RPMI8226 (cell line): ENCODE measurements around the gene SCPEP1.
"Not testable (repeated sequence)": the region's sequence is repeated elsewhere in the genome, so short reads cannot be mapped to it uniquely, and the experiment has no call there.

Source experiments
- DNase-seq: peaks from one replicate; pipeline ENCODE4 v3.0.0-alpha.2; 2015

The SCPEP1 gene

GRCh38 chr17:56966338-56966737, 11.6 kb upstream of the SCPEP1 start:
- no peak for DNase-seq

- DNase-seq, result no peak
Observed at GRCh38 chr17:56970974-56971373, 7.0 kb upstream of the SCPEP1 start.

GRCh38 chr17:56972111-56972730, 5.7 kb upstream of the SCPEP1 start:
- no peak for DNase-seq

DNA sequence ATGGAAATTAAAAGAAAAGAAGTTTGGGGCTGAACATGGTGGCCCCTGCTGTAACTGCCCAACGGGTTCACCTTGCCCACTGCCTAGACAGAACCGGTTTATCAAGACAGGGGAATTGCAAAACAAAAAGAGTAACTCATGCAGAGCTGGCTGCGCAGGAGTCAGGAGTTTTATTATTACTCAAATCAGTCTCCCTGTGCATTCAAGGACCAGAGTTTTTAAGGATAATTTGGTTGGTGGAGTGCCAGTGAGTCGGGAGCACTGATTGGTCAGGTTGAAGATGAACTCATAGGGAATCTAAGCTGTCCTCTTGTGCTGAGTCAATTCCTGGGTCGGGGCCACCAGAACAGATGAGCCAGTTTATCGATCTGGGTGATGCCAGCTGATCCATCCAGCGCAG, 4.4 kb upstream of the SCPEP1 start:
- DNase-seq, result no peak

DNA sequence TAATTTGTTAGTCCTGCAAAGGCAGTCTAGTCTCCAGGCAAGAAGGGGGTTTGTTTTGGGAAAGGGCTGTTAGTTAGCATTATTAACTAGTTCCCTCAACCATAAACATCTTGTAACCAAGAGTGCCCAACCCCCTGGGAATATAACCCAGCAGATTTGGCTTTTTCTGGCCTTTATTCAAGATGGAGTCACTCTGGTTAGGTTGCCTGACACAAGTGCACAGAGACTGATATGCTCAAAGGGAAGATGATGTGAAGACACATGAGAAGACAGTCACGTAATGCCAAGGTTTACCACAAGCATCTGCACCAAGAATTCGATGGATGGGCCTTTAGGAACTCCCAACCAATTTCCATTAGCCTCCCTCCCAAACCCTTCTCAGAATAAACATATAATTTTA, 3.9 kb upstream of the SCPEP1 start:
- no peak for DNase-seq

DNA sequence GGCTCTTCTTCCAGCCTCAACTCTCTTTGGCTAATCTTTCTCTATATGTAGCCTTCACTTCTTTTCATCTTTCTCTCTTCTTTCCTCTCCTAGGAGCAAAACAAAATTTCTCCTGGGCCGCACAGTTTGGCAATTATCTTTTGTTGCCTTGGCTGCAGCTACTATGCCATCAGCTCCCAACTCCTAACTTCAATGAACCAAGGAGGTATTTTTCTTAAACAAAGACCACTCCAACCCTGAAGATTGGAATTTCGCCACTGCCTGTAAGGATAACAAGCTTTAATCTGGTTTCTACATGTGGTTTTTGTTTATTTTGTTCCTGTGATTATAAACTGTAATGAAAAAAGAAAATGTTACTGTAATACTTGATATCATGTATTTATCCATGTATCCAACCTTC, 2.3 kb upstream of the SCPEP1 start:
- no peak for DNase-seq

DNA sequence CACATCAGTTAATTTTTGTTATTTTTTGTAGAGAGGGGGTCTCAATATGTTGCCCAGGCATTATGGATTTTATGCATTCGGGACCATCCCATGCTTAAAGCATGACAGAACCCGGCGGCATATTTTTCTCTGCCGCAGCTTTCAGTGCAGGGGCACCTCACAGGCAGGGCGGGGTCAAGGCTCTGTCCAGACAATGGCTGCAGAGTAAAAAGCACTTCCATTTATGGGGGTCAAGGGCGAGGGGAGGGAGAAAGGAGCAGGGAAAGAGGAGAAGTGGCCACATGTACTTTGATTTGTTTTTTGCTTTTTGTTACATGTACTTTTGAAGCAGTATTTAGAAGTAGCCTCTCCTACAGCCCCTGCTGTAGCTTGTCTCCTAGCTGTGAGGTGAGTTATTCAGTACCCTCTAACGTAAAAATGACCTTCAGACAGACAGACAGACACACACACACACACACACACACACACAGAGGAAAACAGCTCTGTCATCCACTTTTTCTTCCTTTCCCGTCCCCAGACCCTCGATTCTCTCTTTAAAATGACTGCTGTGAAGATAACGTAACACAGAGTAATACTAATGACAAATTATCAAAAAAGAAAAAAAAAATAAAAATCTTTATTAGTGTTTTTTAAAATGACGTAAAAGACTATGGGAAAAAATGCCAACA, 856 bp upstream of the SCPEP1 start:
- no peak for DNase-seq

GRCh38 chr17:56978441-56979090, 635 bp downstream of the SCPEP1 start:
- DNase-seq, result peak; percentile 37

DNA sequence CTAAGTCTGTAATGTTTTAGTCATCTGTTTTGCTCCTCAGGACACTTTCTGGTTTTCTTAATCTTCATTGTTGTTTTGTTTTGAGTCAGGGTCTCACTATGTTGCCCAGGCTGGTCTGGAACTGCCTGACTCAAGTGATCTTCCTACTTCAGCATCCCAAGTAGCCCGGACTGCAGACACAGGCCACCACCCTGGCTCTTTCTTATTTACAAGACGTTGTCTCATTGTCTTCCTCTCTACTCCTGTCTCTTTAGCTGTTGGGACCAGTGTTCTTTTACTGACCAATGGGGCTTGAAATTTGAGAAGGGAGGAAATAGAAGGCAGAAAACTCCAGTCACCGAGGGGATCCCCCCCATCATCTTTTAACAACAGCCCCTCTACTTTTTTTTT, 1.2 kb downstream of the SCPEP1 start:
- DNase-seq, result no peak

DNA sequence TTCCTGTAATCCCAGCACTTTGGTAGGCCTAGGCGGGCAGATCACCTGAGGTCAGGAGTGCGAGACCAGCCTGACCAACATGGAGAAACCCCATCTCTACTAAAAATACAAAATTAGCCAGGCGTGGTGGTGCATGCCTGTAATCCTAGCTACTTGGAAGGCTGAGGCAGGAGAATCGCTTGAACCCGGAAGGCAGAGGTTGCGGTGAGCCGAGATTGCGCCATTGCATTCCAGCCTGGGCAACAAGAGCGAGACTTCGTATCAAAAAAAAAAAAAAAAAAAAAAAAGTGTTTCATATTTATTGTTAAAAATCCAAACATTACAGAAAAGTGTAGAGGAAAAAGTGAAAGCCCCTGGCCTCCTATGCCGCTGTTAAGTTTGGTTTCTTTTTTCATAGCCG, 2.6 kb downstream of the SCPEP1 start:
- not testable (repeated sequence) for DNase-seq

DNA sequence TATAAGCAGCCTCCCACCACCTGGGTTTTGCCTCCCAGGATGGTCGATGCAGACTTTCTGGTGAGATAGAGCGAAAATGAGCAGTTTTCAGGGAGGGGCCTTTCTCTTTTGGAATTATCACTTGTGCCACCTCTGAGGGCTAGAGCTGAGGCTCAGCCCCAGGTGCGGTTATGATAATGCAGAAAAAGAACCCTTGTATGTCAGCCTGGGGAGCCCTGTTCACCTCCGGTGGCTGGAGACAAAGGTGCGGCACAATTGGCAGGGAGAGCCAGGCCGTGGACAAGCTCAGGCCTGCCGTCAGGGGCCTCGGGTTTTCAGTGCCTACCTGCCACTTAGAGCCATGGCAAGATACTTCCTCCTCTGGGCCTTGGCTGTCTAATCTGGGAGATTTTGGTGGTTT, 4.4 kb downstream of the SCPEP1 start:
- DNase-seq, result no peak

- no peak for DNase-seq
Observed at GRCh38 chr17:56983366-56983765, 5.4 kb downstream of the SCPEP1 start.

DNA sequence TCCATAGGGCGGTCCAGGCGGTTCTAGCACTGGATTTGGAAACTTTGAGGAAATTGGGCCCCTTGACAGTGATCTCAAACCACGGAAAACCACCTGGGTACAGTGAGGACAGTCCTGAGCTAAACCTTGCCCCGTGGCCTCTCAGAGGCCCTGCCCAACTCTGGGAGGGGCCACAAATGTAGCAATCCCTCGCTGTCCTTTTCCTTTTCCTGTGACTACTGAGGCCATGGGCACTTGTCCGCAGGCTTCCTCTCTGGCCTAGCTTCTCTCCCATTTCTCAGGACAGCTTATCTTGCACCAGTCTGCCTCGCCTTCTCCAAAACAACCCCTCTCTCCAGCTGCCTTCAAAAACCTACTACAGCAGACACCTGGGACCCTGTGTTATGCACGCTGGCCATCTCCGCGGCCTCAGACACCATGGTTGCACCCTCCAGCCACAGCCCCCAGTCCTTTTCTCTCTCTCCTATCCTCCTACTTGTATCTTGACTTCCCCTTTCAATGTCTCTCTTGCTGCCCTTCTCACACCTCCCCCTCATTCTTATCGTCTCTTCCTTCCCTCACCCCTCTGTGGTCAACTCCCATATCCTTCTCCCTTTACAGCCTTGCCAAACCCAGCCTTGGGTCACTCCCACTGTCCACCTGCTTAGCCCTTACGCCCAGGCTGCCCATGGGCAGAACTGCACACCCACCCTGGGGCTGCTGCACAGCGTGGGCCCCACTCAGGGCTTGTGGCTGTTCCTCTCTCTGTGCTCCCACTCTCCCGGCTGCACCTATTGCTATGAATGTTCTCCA, 7.6 kb downstream of the SCPEP1 start:
- DNase-seq, result no peak

- no peak for DNase-seq
Observed at GRCh38 chr17:56987283-56987834, 9.4 kb downstream of the SCPEP1 start.

DNA sequence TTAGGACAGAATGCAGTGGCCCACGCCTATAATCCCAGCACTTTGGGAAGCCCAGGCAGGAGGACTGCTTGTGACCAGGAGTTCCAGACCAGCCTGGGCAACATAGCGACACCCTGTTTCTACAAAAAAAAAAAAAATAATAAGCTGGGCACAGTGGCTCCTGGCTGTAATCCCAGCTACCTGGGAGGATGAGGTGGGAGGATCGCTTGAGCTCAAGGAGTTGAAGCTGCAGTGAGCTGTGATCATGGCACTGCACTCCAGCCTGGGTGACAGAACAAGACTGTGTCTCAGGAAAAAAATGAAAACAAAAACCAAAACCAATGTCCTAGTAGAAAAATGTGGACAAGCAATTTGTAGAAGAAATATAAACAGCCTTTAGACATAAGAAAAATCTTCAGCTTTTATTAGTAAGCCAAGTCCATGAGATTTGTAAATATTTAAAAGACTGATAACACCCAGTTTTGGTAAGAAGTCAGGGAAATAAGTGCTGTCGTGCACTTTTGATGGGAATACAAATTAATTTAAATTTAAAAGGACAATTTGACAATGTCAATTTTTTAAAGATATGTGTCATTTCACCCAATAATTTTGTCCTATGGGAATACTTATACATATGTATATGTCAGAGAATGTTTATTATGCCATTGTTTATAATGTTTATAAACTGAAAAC, 11.1 kb downstream of the SCPEP1 start:
- no peak for DNase-seq

DNA sequence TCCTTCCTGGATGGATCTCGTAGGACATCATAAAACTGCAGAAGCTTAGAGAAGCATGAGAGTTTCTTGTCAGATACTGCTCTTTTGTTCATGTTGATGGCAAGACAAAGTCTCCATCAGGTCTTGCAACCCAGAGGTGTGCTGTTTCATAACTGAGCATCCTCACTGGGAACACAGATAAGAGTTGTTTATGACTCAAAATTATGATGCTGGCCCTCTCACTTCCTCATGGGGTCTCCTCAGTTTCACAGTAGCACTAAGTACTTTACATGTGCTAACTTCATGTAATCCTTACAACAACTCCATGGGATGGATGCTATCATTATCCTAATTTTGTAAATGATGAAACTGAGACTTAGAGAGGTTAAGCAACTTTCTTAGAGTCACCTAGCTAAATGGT, 14.4 kb downstream of the SCPEP1 start:
- no peak for DNase-seq

DNA sequence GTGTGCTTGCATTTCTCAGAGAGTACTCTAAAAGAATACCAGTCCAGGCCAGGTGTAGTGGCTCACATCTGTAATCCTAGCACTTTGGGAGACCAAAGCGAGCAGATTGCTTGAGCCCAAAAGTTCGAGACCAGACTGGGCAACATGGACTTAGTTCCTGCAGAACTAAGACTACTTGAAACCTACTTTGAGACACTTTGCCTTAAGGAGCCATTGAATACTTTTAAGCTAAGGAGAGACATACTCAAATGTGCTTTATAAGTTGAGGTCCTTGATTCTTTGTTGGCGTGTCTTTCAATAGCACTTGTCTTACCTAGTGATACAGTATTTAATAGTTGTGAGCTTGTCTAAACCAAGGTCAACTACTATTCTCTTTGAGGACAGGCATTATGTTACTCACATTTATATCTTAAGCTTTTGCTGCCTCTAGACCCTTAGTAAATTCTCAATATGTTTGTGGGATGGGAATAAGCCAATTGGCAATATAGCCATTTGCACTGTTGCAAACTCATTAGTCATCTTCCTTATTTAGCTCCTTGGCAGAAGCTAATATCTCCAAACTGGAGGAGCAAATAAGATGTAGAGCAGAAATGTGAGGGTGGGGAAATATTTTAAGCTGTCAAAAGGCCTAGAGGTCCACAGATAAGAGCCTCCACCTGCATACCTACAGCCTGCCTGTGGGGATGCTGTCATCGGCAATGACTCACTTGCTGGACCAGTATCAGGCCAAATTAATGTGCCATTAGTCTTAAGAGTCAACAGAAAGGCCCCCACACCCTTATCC, 16.3 kb downstream of the SCPEP1 start:
- DNase-seq, result no peak

GRCh38 chr17:56995766-56996165, 17.8 kb downstream of the SCPEP1 start:
- DNase-seq, result no peak

GRCh38 chr17:56997313-56997712, 19.4 kb downstream of the SCPEP1 start:
- DNase-seq, result no peak

DNA sequence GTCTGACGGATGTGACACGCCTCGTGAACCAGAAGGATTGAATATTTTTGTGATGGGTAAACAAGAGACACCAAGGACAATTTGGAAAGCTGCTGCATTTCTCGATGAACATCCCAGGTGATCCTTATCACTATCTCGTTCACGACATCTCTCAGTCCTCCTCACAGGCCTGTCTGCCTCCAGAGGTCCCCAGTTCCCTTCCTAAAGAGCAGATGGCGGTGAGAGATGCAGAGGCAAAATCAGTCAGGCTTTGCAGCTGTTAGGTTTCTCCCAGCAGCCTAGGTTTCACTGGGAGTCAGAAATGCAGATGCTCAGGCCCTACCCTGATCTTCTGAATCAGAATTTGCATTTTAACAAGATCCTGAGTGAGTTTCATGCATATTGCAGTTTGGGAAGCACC, 23.6 kb downstream of the SCPEP1 start:
- no peak for DNase-seq

- DNase-seq, result no peak
Observed at GRCh38 chr17:57002904-57003303, 25.0 kb downstream of the SCPEP1 start.
